HCT116 (cell line): Measurements from ENCODE around the gene ADCY1.

Source experiments
- CBX3 ChIP-seq: IDR thresholded peaks from 2 replicates; pipeline ENCODE4 v1.6.1; 2012; ENCODE audit warnings: low read depth
- CEBPB ChIP-seq: IDR thresholded peaks from 2 replicates; pipeline ENCODE4 v1.6.1; 2012; ENCODE audit warnings: low read depth
- EGR1 ChIP-seq: IDR thresholded peaks from 2 replicates; pipeline ENCODE4 v1.6.1; 2012; ENCODE audit warnings: low read depth
- EZH2 ChIP-seq: fragments of 200-600 bp; sonication (generic); IDR thresholded peaks from 2 replicates; pipeline ENCODE4 v1.6.1; 2017; ENCODE audit warnings: antibody characterized with exemption, mixed run types
- EZH2phosphoT487 ChIP-seq: fragments of 200-600 bp; IDR thresholded peaks from 2 replicates; pipeline ENCODE4 v1.6.1; 2018; ENCODE audit warnings: antibody characterized with exemption, borderline replicate concordance
- POLR2A ChIP-seq: IDR thresholded peaks from 2 replicates; pipeline ENCODE4 v1.7.0; 2011; ENCODE audit warnings: borderline replicate concordance; ENCODE audit not compliant: insufficient read depth, insufficient read length; ENCODE audit errors: extremely low read depth
- POLR2AphosphoS5 ChIP-seq: IDR thresholded peaks from 2 replicates; pipeline ENCODE4 v1.6.1; 2011; ENCODE audit warnings: mild to moderate bottlenecking, low read depth, low read length, moderate library complexity
- SIN3A ChIP-seq: IDR thresholded peaks from 2 replicates; pipeline ENCODE4 v1.6.1; 2012; ENCODE audit warnings: low read depth
- SP1 ChIP-seq: IDR thresholded peaks from 2 replicates; pipeline ENCODE4 v1.6.1; 2012; ENCODE audit warnings: low read depth
- TCF7L2 ChIP-seq: IDR thresholded peaks from 2 replicates; pipeline ENCODE4 v1.7.0; 2011; ENCODE audit warnings: borderline replicate concordance, inconsistent platforms; ENCODE audit not compliant: insufficient read depth, insufficient read length; ENCODE audit errors: extremely low read depth
- ZNF274 ChIP-seq: fragments of 200-500 bp; sonication (Bioruptor generic); IDR thresholded peaks from 2 replicates; pipeline ENCODE4 v1.6.1; 2014; ENCODE audit warnings: mild to moderate bottlenecking, low read depth, low read length, inconsistent platforms
- TF ChIP-seq, protein P1 (sequence below), 3 experiments: fragments of 200-600 bp in 1 of 3; sonication (generic) in 1 of 3; IDR thresholded peaks in 2 of 3; conservative IDR thresholded peaks in 1 of 3; 2 replicates each; pipeline ENCODE4 v1.5.1; 2012 to 2017; ENCODE audit warnings: low read depth in 2 of 3, low read length in 2 of 3, antibody characterized with exemption in 1 of 3, borderline replicate concordance in 1 of 3, control low read depth in 1 of 3, mild to moderate bottlenecking in 1 of 3, mixed read lengths in 1 of 3, mixed run types in 1 of 3, moderate library complexity in 1 of 3; ENCODE audit not compliant: insufficient read depth in 1 of 3

DNA sequence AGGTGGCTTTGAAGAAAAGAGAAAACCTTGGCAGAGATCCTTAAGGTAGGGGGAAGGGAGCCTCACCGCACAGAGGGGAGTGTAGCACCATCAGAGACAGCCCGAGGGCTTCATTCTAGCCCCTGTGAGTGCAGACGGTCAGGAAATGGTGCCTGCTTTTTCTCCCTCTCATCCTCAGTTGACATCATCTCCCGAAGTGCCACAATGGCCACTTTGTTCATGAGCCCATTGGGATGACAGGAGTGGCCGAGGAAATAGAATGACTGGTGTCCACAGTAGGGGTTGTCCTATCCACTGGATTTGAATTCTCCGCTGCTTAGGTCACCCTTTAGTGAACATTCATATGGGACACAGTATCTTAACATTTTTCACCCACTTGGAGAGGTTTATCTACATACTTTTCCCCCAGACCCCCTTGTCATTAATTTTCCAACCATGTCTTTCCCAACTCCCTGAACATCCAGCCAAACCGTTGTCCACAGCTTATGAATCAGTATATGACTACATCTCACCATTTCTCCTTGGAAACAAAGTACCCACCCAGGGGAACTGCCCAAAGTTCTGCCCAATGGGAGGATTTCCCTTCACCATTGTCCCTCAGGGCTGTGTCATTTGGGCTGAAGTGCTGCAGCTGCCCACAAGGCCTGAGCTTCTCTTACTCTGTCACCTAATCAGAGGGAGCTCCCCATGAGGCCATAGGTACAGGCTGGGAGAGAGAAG is 108.8 kb downstream of the ADCY1 start:
- TF ChIP-seq EZH2 = no peak
- TF ChIP-seq, protein P1, sequence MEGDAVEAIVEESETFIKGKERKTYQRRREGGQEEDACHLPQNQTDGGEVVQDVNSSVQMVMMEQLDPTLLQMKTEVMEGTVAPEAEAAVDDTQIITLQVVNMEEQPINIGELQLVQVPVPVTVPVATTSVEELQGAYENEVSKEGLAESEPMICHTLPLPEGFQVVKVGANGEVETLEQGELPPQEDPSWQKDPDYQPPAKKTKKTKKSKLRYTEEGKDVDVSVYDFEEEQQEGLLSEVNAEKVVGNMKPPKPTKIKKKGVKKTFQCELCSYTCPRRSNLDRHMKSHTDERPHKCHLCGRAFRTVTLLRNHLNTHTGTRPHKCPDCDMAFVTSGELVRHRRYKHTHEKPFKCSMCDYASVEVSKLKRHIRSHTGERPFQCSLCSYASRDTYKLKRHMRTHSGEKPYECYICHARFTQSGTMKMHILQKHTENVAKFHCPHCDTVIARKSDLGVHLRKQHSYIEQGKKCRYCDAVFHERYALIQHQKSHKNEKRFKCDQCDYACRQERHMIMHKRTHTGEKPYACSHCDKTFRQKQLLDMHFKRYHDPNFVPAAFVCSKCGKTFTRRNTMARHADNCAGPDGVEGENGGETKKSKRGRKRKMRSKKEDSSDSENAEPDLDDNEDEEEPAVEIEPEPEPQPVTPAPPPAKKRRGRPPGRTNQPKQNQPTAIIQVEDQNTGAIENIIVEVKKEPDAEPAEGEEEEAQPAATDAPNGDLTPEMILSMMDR (IDR thresholded peaks at IDR 0.05 in 2 of 3, conservative IDR thresholded peaks at IDR 0.05 in 1 of 3; ENCODE audit: borderline replicate concordance in 1 of 3, insufficient read depth in 1 of 3, low read depth in 2 of 3, low read length in 2 of 3) = no peak
- TF ChIP-seq EGR1 = no peak
- no peak for TF ChIP-seq SIN3A
- TF ChIP-seq CEBPB = no peak
- TF ChIP-seq POLR2A = no peak
- no peak for TF ChIP-seq EZH2phosphoT487
- no peak for TF ChIP-seq ZNF274
- TF ChIP-seq TCF7L2 = no peak
- no peak for TF ChIP-seq CBX3
- no peak for TF ChIP-seq POLR2AphosphoS5
- no peak for TF ChIP-seq SP1
